H9 (cell line): Measurements from ENCODE around the gene CSRP3. TPM values are rescaled to one million over a fixed set of nuclear protein-coding genes. Genes with fewer than 3 reads are reported as not detected.

Experiments used
- DNase-seq: peaks from one replicate; pipeline ENCODE4 v3.0.0-alpha.2; 2017
- H2AFZ ChIP-seq: one replicate; pipeline ENCODE4 v1.6.1; 2013; ENCODE audit warnings: mild to moderate bottlenecking, low read length, control low read depth, moderate library complexity
- H2AK5ac ChIP-seq: 2 replicates; pipeline ENCODE4 v1.6.1; 2013; ENCODE audit warnings: low read length, control low read depth, mixed read lengths; ENCODE audit not compliant: insufficient read length
- H2BK120ac ChIP-seq: one replicate; pipeline ENCODE4 v1.6.1; 2013; ENCODE audit warnings: low read depth, mild to moderate bottlenecking, low read length, control low read depth, inconsistent platforms; ENCODE audit not compliant: poor library complexity, severe bottlenecking
- H2BK12ac ChIP-seq: 2 replicates; pipeline ENCODE4 v1.6.1; 2013; ENCODE audit warnings: low read length, control low read depth, mixed read lengths, low read depth; ENCODE audit not compliant: insufficient read length
- H2BK15ac ChIP-seq: 2 replicates; pipeline ENCODE4 v1.6.1; 2013; ENCODE audit warnings: low read depth, low read length, control low read depth
- H2BK20ac ChIP-seq: one replicate; pipeline ENCODE4 v1.6.1; 2013; ENCODE audit warnings: low read depth, mild to moderate bottlenecking, low read length, control low read depth, inconsistent platforms; ENCODE audit not compliant: poor library complexity, severe bottlenecking
- H2BK5ac ChIP-seq: 2 replicates; pipeline ENCODE4 v1.6.1; 2013; ENCODE audit warnings: low read length, control low read depth, mixed read lengths; ENCODE audit not compliant: insufficient read length
- H3K14ac ChIP-seq: 2 replicates; pipeline ENCODE4 v1.6.1; 2013; ENCODE audit warnings: low read length, control low read depth; ENCODE audit not compliant: insufficient read depth
- H3K18ac ChIP-seq: 2 replicates; pipeline ENCODE4 v1.6.1; 2013; ENCODE audit warnings: low read depth, mild to moderate bottlenecking, mixed read lengths, low read length, control low read depth; ENCODE audit not compliant: insufficient read length
- H3K23ac ChIP-seq: 2 replicates; pipeline ENCODE4 v1.6.1; 2013; ENCODE audit warnings: low read length, control low read depth, mixed read lengths, low read depth; ENCODE audit not compliant: insufficient read length
- H3K23me2 ChIP-seq: 2 replicates; pipeline ENCODE4 v1.6.1; 2013; ENCODE audit warnings: low read depth, mild to moderate bottlenecking, mixed read lengths, low read length, control low read depth; ENCODE audit not compliant: insufficient read length, poor library complexity, severe bottlenecking
- H3K27ac ChIP-seq: 2 replicates; pipeline ENCODE4 v1.5.1; 2013; ENCODE audit warnings: low read length, control low read depth, mixed read lengths, low read depth; ENCODE audit not compliant: insufficient read length
- H3K27me3 ChIP-seq: 2 replicates; pipeline ENCODE4 v1.6.1; 2013; ENCODE audit warnings: low read length, control low read depth, inconsistent platforms; ENCODE audit not compliant: insufficient read depth
- H3K4ac ChIP-seq: 2 replicates; pipeline ENCODE4 v1.6.1; 2013; ENCODE audit warnings: low read depth, mild to moderate bottlenecking, control low read depth, inconsistent platforms, low read length, moderate library complexity
- H3K4me1 ChIP-seq: 2 replicates; pipeline ENCODE4 v1.6.1; 2013; ENCODE audit warnings: low read length, control low read depth, inconsistent platforms; ENCODE audit not compliant: insufficient read depth
- H3K4me2 ChIP-seq: 2 replicates; pipeline ENCODE4 v1.6.1; 2013; ENCODE audit warnings: low read length, control low read depth, mixed read lengths; ENCODE audit not compliant: insufficient read length, insufficient read depth
- H3K56ac ChIP-seq: 2 replicates; pipeline ENCODE4 v1.6.1; 2013; ENCODE audit warnings: low read depth, mild to moderate bottlenecking, mixed read lengths, low read length, control low read depth; ENCODE audit not compliant: insufficient read length
- H3K79me1 ChIP-seq: 2 replicates; pipeline ENCODE4 v1.6.1; 2013; ENCODE audit warnings: low read depth, mild to moderate bottlenecking, moderate library complexity, low read length, control low read depth, inconsistent platforms; ENCODE audit not compliant: insufficient read depth, poor library complexity, severe bottlenecking
- H3K79me2 ChIP-seq: 2 replicates; pipeline ENCODE4 v1.6.1; 2013; ENCODE audit warnings: low read length, control low read depth, inconsistent platforms; ENCODE audit not compliant: insufficient read depth
- H3K9ac ChIP-seq: 2 replicates; pipeline ENCODE4 v1.6.1; 2013; ENCODE audit warnings: low read length, control low read depth, mixed read lengths; ENCODE audit not compliant: insufficient read length; ENCODE audit errors: extremely low read depth
- H3K9me3 ChIP-seq: one replicate; pipeline ENCODE4 v1.6.1; 2013; ENCODE audit warnings: low read depth, low read length, inconsistent platforms; ENCODE audit not compliant: control insufficient read depth
- H3T11ph ChIP-seq: one replicate; pipeline ENCODE4 v1.6.1; 2013; ENCODE audit warnings: mild to moderate bottlenecking, low read length, control low read depth, inconsistent platforms
- H4K20me1 ChIP-seq: one replicate; pipeline ENCODE4 v1.6.1; 2013; ENCODE audit not compliant: control insufficient read depth, insufficient read length, insufficient read depth
- H4K5ac ChIP-seq: 2 replicates; pipeline ENCODE4 v1.6.1; 2013; ENCODE audit warnings: low read depth, mild to moderate bottlenecking, mixed read lengths, low read length, control low read depth; ENCODE audit not compliant: insufficient read length
- H4K8ac ChIP-seq: replicated peaks from 2 replicates; pipeline ENCODE4 v1.6.1; 2013; ENCODE audit warnings: low read length, control low read depth, mixed read lengths, low read depth; ENCODE audit not compliant: insufficient read length
- H4K91ac ChIP-seq: 2 replicates; pipeline ENCODE4 v1.6.1; 2013; ENCODE audit warnings: low read depth, mild to moderate bottlenecking, moderate library complexity, mixed read lengths, low read length, control low read depth; ENCODE audit not compliant: insufficient read length
- H3K27ac Mint-ChIP-seq, 3 experiments: 2 replicates in 2 of 3; 3 replicates in 1 of 3; pipeline ENCODE4 v1.8.0; 2020 to 2021; ENCODE audit warnings: mixed read lengths in 3 of 3, mild to moderate bottlenecking in 1 of 3, moderate library complexity in 1 of 3
- H3K27me3 Mint-ChIP-seq: 2 replicates; pipeline ENCODE4 v1.8.0; 2021; ENCODE audit warnings: low read depth, mild to moderate bottlenecking, moderate library complexity, mixed read lengths
- H3K36me3 Mint-ChIP-seq, 3 experiments: 2 replicates in 2 of 3; 3 replicates in 1 of 3; pipeline ENCODE4 v1.8.0; 2020 to 2021; ENCODE audit warnings: low read depth in 3 of 3, mixed read lengths in 3 of 3; ENCODE audit not compliant: insufficient read depth in 1 of 3
- H3K4me1 Mint-ChIP-seq, 2 experiments: 2 replicates each; pipeline ENCODE4 v1.8.0; 2020; ENCODE audit warnings: mixed read lengths in 2 of 2
- H3K4me3 Mint-ChIP-seq, 2 experiments: 2 replicates in 1 of 2; 3 replicates in 1 of 2; pipeline ENCODE4 v1.8.0; 2020 to 2021; ENCODE audit warnings: mild to moderate bottlenecking in 2 of 2, mixed read lengths in 2 of 2, moderate library complexity in 1 of 2
- H3K9me3 Mint-ChIP-seq, 2 experiments: 2 replicates in 1 of 2; 3 replicates in 1 of 2; pipeline ENCODE4 v1.8.0; 2020; ENCODE audit warnings: mild to moderate bottlenecking in 2 of 2, mixed read lengths in 2 of 2, moderate library complexity in 1 of 2
- WGBS: extraction: QIAGEN DNeasy Blood & Tissue Kit; methylation state at CpG from one replicate; pipeline ENCODE4 v1.1.7; 2013; ENCODE audit warnings: missing lambda C conversion rate, low lambda C conversion rate, mixed read lengths; ENCODE audit not compliant: insufficient read length; ENCODE audit errors: extremely low coverage; 5-methylcytosine and 5-hydroxymethylcytosine counted together
- total RNA-seq: library from RNA; stranded (reverse); gene quantifications from 2 replicates; pipeline ENCODE4 v1.2.1, GENCODE V29; 2021
- TF ChIP-seq, protein P1 (sequence below): fragments of 200-600 bp; sonication (generic); conservative IDR thresholded peaks from 3 replicates; pipeline ENCODE4 v1.8.0; 2021; ENCODE audit warnings: antibody characterized with exemption, mild to moderate bottlenecking

The CSRP3 gene
- total RNA-seq, 1 experiment from 2014 or later: not detected

- H3K79me1 ChIP-seq: no peaks in the 10 kb centered on the region
- H2BK120ac ChIP-seq: no peak overlapping the region
- H2BK15ac ChIP-seq: no peak overlapping the region
- H3K9me3 ChIP-seq: no peaks in the 10 kb centered on the region
- H3K4ac ChIP-seq: no peak overlapping the region
- Mint-ChIP-seq H3K27ac (no peak overlapping the region), H3K27me3 (no peaks in the 10 kb centered on the region), H3K36me3 (peaks cover 9 to 43% (median 40%) of the 10 kb centered on the region in 3 experiments; a peak in 5 of 7 replicates), H3K9me3 (no peaks in the 10 kb centered on the region), H3K4me1 (no peaks in the 10 kb centered on the region), H3K4me3 (no peak overlapping the region)
- no peak overlapping the region for H4K91ac ChIP-seq
- no peak overlapping the region for H3K9ac ChIP-seq
- H3K14ac ChIP-seq: no peak overlapping the region
- no peak overlapping the region for H3K4me2 ChIP-seq
- no peaks in the 10 kb centered on the region for H3K27me3 ChIP-seq
- H3K23ac ChIP-seq: no peak overlapping the region
- H2AK5ac ChIP-seq: no peak overlapping the region
- TF ChIP-seq, protein P1, sequence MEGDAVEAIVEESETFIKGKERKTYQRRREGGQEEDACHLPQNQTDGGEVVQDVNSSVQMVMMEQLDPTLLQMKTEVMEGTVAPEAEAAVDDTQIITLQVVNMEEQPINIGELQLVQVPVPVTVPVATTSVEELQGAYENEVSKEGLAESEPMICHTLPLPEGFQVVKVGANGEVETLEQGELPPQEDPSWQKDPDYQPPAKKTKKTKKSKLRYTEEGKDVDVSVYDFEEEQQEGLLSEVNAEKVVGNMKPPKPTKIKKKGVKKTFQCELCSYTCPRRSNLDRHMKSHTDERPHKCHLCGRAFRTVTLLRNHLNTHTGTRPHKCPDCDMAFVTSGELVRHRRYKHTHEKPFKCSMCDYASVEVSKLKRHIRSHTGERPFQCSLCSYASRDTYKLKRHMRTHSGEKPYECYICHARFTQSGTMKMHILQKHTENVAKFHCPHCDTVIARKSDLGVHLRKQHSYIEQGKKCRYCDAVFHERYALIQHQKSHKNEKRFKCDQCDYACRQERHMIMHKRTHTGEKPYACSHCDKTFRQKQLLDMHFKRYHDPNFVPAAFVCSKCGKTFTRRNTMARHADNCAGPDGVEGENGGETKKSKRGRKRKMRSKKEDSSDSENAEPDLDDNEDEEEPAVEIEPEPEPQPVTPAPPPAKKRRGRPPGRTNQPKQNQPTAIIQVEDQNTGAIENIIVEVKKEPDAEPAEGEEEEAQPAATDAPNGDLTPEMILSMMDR: no peak
- H2BK20ac ChIP-seq: no peak overlapping the region
- no peak overlapping the region for H3K56ac ChIP-seq
- H3K4me1 ChIP-seq: no peaks in the 10 kb centered on the region
- H2BK5ac ChIP-seq: no peak overlapping the region
- no peak overlapping the region for H2AFZ ChIP-seq
- H4K20me1 ChIP-seq: no peaks in the 10 kb centered on the region
- WGBS: no CpG with 5 or more reads among the region's 2 CpGs
- no peak overlapping the region for H3T11ph ChIP-seq
- H3K79me2 ChIP-seq: no peaks in the 10 kb centered on the region
- no peaks in the 10 kb centered on the region for H3K23me2 ChIP-seq
- no peak overlapping the region for H4K8ac ChIP-seq
- H4K5ac ChIP-seq: no peak overlapping the region
- H3K27ac ChIP-seq: no peak overlapping the region
- no peak overlapping the region for H2BK12ac ChIP-seq
- DNase-seq: no peak
- H3K18ac ChIP-seq: no peak overlapping the region
Measured at GRCh38 chr11:19164881-19165280, 36.9 kb downstream of the CSRP3 start.
